Lower lobe of right lung (tissue), 2 donors: ENCODE measurements around the gene TIMM44. TPM values are rescaled to one million over a fixed set of nuclear protein-coding genes. Genes with fewer than 3 reads are reported as not detected.

Experiments
- ATAC-seq, 2 donors: fragments of 200-7000 bp; cut with Tn5 transposase; one replicate each; pipeline ENCODE4 v1.9.1; 2020 to 2022; ENCODE audit warnings: mild to moderate bottlenecking in 2 of 2, moderate library complexity in 2 of 2
- DNase-seq: peaks from one replicate; pipeline ENCODE4 v3.0.0-alpha.2; 2020
- H3K27ac ChIP-seq: fragments of 200-600 bp; one replicate; pipeline ENCODE4 v1.8.0; 2022
- H3K27me3 ChIP-seq: fragments of 200-600 bp; one replicate; pipeline ENCODE4 v1.8.0; 2022; ENCODE audit warnings: low read depth
- H3K36me3 ChIP-seq: fragments of 200-600 bp; one replicate; pipeline ENCODE4 v1.8.0; 2022; ENCODE audit warnings: mild to moderate bottlenecking
- H3K4me1 ChIP-seq: fragments of 200-600 bp; one replicate; pipeline ENCODE4 v1.8.0; 2022
- H3K4me3 ChIP-seq: fragments of 200-600 bp; one replicate; pipeline ENCODE4 v1.8.0; 2022; ENCODE audit warnings: mild to moderate bottlenecking
- H3K9me3 ChIP-seq: fragments of 200-600 bp; one replicate; pipeline ENCODE4 v1.8.0; 2022
- CTCF ChIP-seq: fragments of 200-600 bp; IDR thresholded peaks from one replicate; pipeline ENCODE4 v1.8.0; 2022; ENCODE audit warnings: antibody characterized with exemption, mild to moderate bottlenecking
- intact Hi-C: fragments of 100-400 bp; cut with DNase I; formaldehyde crosslinking; loops from one replicate; pipeline ENCODE4 v1.11.0; 2022
- total RNA-seq: library from RNA; stranded (reverse); fragmentation: NEBNext Ultra II Directional; extraction: Animal tissue kit (Norgen Biotek cat#: 25700); gene quantifications from one replicate; pipeline ENCODE4 v1.2.1, GENCODE V29; 2021
- donor health status: DM: no; HTN: yes; CAD: no; lungs with severe emphysema.

TIMM44 gene
- total RNA-seq, 1 donor from 2014 or later, result 45.2 TPM

- Histone ChIP-seq H3K27me3 (no peaks in the 10 kb centered on the region), H3K9me3 (no peaks in the 10 kb centered on the region), H3K4me3 (peak overlapping the region; percentile 88), H3K4me1 (peaks cover 44% of the 10 kb centered on the region), H3K36me3 (peaks cover 23% of the 10 kb centered on the region), H3K27ac (no peak overlapping the region)
- ATAC-seq (no peak), DNase-seq (no peak)
- TF ChIP-seq CTCF, result no peak
- intact Hi-C loops, result no loop called here
These were observed 38.2 kb downstream of the TIMM44 start for GRCh38 chr19:7905268-7905667.

GRCh38 chr19:7904074-7905020 is 39.1 kb downstream of the TIMM44 start:
- H3K27me3 ChIP-seq, result no peaks in the 10 kb centered on the region
- H3K27ac ChIP-seq, result peak overlapping the region; percentile 81
- TF ChIP-seq CTCF, result no peak
- H3K4me1 ChIP-seq, result peaks cover 44% of the 10 kb centered on the region
- no peaks in the 10 kb centered on the region for H3K9me3 ChIP-seq
- DNase-seq (peak; percentile 77), ATAC-seq (peak; percentile 51 to 61)
- intact Hi-C loops, result no loop called here
- H3K36me3 ChIP-seq, result peaks cover 14% of the 10 kb centered on the region
- H3K4me3 ChIP-seq, result peak overlapping the region; percentile 88

- DNase-seq (peak; percentile 100), ATAC-seq (peak; percentile 92 to 95)
- H3K27ac ChIP-seq, result peak within 1 kb of the TSS; percentile 81
- peaks cover 44% of the 10 kb centered on the region for H3K4me1 ChIP-seq
- no peaks in the 10 kb centered on the region for H3K27me3 ChIP-seq
- H3K36me3 ChIP-seq, result peaks cover 9% of the 10 kb centered on the region
- no peaks in the 10 kb centered on the region for H3K9me3 ChIP-seq
- TF ChIP-seq CTCF, result peak; percentile 64
- intact Hi-C loops, result no loop called here
- H3K4me3 ChIP-seq, result peak within 1 kb of the TSS; percentile 88
These were observed 40.0 kb downstream of the TIMM44 start, which contains the start of gene MAP2K7 for GRCh38 chr19:7903244-7904073. Gene MAP2K7 (plus strand): TSS chr19:7903877. CDS start chr19:7903945, 68 bp downstream.

GRCh38 chr19:7902796-7903243 is 40.6 kb downstream of the TIMM44 start:
- Histone ChIP-seq H3K4me1 (peaks cover 44% of the 10 kb centered on the region), H3K36me3 (peaks cover 9% of the 10 kb centered on the region), H3K27me3 (no peaks in the 10 kb centered on the region), H3K27ac (peak overlapping the region; percentile 81), H3K4me3 (peak overlapping the region; percentile 88), H3K9me3 (no peaks in the 10 kb centered on the region)
- intact Hi-C loops, result no loop called here
- DNase-seq, result no peak
- no peak for TF ChIP-seq CTCF
- peak; percentile 7 to 41 for ATAC-seq

DNA sequence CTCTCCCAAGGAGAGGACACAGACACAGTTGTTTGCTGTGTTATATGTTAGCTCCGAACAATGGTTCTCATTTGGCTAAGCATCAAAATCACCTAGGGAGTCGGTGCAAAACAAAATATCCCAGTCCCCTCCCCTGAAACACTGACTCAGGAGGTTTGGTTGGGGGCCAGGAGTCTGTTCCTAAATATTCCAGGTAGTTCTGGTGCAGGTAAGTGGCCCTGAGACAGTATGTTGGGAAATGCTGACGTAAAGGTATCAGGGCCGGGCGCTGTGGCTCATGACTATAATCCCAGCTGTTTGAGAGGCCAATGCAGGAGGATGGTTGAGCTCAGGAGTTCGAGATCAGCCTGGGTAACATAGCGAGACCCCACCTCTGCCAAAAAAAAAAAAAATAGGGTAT is 42.1 kb downstream of the TIMM44 start:
- intact Hi-C loops, result no loop called here
- H3K4me1 ChIP-seq, result peaks cover 34% of the 10 kb centered on the region
- H3K27ac ChIP-seq, result no peak overlapping the region
- ATAC-seq (no peak), DNase-seq (no peak)
- H3K4me3 ChIP-seq, result no peak overlapping the region
- no peaks in the 10 kb centered on the region for H3K9me3 ChIP-seq
- H3K36me3 ChIP-seq, result peaks cover 7% of the 10 kb centered on the region
- TF ChIP-seq CTCF, result no peak
- no peaks in the 10 kb centered on the region for H3K27me3 ChIP-seq
